HepG2 (cell line): ENCODE results near the gene ZSCAN1. TPM values are rescaled to one million over a fixed set of nuclear protein-coding genes. Genes with fewer than 3 reads are reported as not detected.

ENCODE experiments used
- ATAC-seq: fragments of 200-7000 bp; cut with Tn5 transposase; 3 replicates; pipeline ENCODE4 v1.9.1; 2020; ENCODE audit warnings: mild to moderate bottlenecking, moderate library complexity
- BruUV-seq: library from RNA; stranded (reverse); fragments of 400-500 nt; replicated peaks from 2 replicates; lab custom pipeline; 2021; lab: Mats Ljungman, UMichigan
- CTCF ChIA-PET: fragments of 300-600 bp; formaldehyde crosslinking; extraction: SDS; loops from one replicate; lab custom pipeline; 2021; ENCODE audit warnings: low total read pairs, inconsistent platforms, low intra/inter-chr PET ratio; lab: Yijun Ruan, JAX
- POLR2A ChIA-PET: fragments of 350-600 bp; sonication (Branson Sonifier 250); formaldehyde crosslinking; loops from one replicate; lab custom pipeline; 2020; ENCODE audit warnings: antibody characterized with exemption, inconsistent platforms; lab: Yijun Ruan, JAX
- DNase-seq: peaks from one replicate; pipeline ENCODE4 v3.0.0-alpha.2; 2015; ENCODE audit warnings: low spot score
- FAIRE-seq: peaks from 3 replicates; lab custom pipeline; 2011; peaks lifted over from hg19 to GRCh38; lab: Jason Lieb, UNC
- H2AFZ ChIP-seq: one replicate; pipeline ENCODE4 v1.6.1; 2011; ENCODE audit warnings: low read length, inconsistent platforms
- H3K27ac ChIP-seq: fragments of 300-600 bp; 3 replicates; pipeline ENCODE4 v1.8.0; 2011; ENCODE audit warnings: mixed run types, mild to moderate bottlenecking, mixed read lengths, low read length, inconsistent platforms; ENCODE audit not compliant: insufficient read depth; ENCODE audit errors: extremely low read length
- H3K27me3 ChIP-seq, 2 experiments: fragments of 200-600 bp in 1 of 2; 2 replicates in 1 of 2; 3 replicates in 1 of 2; pipeline versions ENCODE4 v1.6.0 to v1.8.0; 2011; ENCODE audit warnings: low read length in 2 of 2, mild to moderate bottlenecking in 2 of 2, moderate library complexity in 2 of 2, inconsistent platforms in 1 of 2; ENCODE audit not compliant: insufficient read depth in 2 of 2, control insufficient read depth in 1 of 2
- H3K36me3 ChIP-seq, 2 experiments: fragments of 200-600 bp in 1 of 2; replicated peaks in 1 of 2; 2 replicates in 1 of 2; 3 replicates in 1 of 2; pipeline versions ENCODE4 v1.5.1 to v1.8.0; 2011; ENCODE audit warnings: low read length in 2 of 2, inconsistent platforms in 1 of 2; ENCODE audit not compliant: insufficient read depth in 2 of 2, control insufficient read depth in 1 of 2
- H3K4me1 ChIP-seq: 2 replicates; pipeline ENCODE4 v1.5.1; 2012; ENCODE audit warnings: low read length, inconsistent platforms; ENCODE audit not compliant: insufficient read depth
- H3K4me2 ChIP-seq: 2 replicates; pipeline ENCODE4 v1.6.0; 2011; ENCODE audit warnings: low read depth, low read length, inconsistent platforms
- H3K4me3 ChIP-seq, 3 experiments: fragments of 200-600 bp in 1 of 3; sonication (generic), shearing (Covaris generic) in 1 of 3; replicated peaks in 1 of 3; 2 replicates each; pipeline ENCODE4 v1.5.1; 2011 to 2016; ENCODE audit warnings: low read length in 3 of 3, inconsistent platforms in 2 of 3, low read depth in 2 of 3, mild to moderate bottlenecking in 2 of 3, control low read depth in 1 of 3, mixed read lengths in 1 of 3; ENCODE audit not compliant: insufficient read depth in 1 of 3
- H3K79me2 ChIP-seq: one replicate; pipeline ENCODE4 v1.6.1; 2011; ENCODE audit warnings: low read length, inconsistent platforms; ENCODE audit not compliant: insufficient read depth
- H3K9ac ChIP-seq: 2 replicates; pipeline ENCODE4 v1.6.0; 2011; ENCODE audit warnings: mild to moderate bottlenecking, low read depth, low read length, inconsistent platforms; ENCODE audit not compliant: insufficient read depth
- H3K9me3 ChIP-seq: 2 replicates; pipeline ENCODE4 v1.5.1; 2012; ENCODE audit warnings: mild to moderate bottlenecking, low read length
- H4K20me1 ChIP-seq: 2 replicates; pipeline ENCODE4 v1.6.0; 2011; ENCODE audit warnings: inconsistent platforms, mild to moderate bottlenecking, low read length, moderate library complexity; ENCODE audit not compliant: insufficient read depth
- JARID2 ChIP-seq: sonication (generic); formaldehyde crosslinking; IDR thresholded peaks from 2 replicates; pipeline ENCODE4 v1.8.1; 2023; ENCODE audit warnings: missing genetic modification reagents, inconsistent platforms; ENCODE audit not compliant: insufficient replicate concordance
- MAX ChIP-seq: IDR thresholded peaks from 2 replicates; pipeline ENCODE4 v1.6.1; 2012; ENCODE audit warnings: inconsistent platforms
- MED1 ChIP-seq: sonication (generic); formaldehyde crosslinking; IDR thresholded peaks from 2 replicates; pipeline ENCODE4 v1.4.0; 2020; ENCODE audit warnings: missing genetic modification reagents
- PHF5A ChIP-seq: IDR thresholded peaks from one replicate; pipeline ENCODE4 v1.6.1; 2018; ENCODE audit warnings: low read depth, missing genetic modification reagents; ENCODE audit not compliant: unreplicated experiment
- SP140L ChIP-seq: sonication (generic); formaldehyde crosslinking; IDR thresholded peaks from 2 replicates; pipeline ENCODE4 v1.4.0; 2020; ENCODE audit warnings: missing genetic modification reagents, borderline replicate concordance
- SRSF4 ChIP-seq: fragments of 200-400 bp; formaldehyde crosslinking; IDR thresholded peaks from one replicate; pipeline ENCODE4 v1.6.1; 2018; ENCODE audit warnings: mild to moderate bottlenecking, low read depth, low read length, moderate library complexity; ENCODE audit not compliant: poor library complexity, severe bottlenecking
- ZBTB10 ChIP-seq: sonication (generic); formaldehyde crosslinking; IDR thresholded peaks from 2 replicates; pipeline ENCODE4 v1.4.0; 2020; ENCODE audit warnings: missing genetic modification reagents, borderline replicate concordance
- ZFP91 ChIP-seq: sonication (generic); formaldehyde crosslinking; IDR thresholded peaks from 2 replicates; pipeline ENCODE4 v1.9.0; 2022; ENCODE audit warnings: missing genetic modification reagents, mild to moderate bottlenecking, borderline replicate concordance
- ZNF180 ChIP-seq: sonication (generic); formaldehyde crosslinking; IDR thresholded peaks from 2 replicates; pipeline ENCODE4 v1.4.0; 2020; ENCODE audit warnings: low read depth, missing genetic modification reagents, borderline replicate concordance
- ZNF644 ChIP-seq: IDR thresholded peaks from 2 replicates; pipeline ENCODE4 v1.6.1; 2016; ENCODE audit warnings: low read depth
- ZNF839 ChIP-seq: sonication (generic); formaldehyde crosslinking; IDR thresholded peaks from 2 replicates; pipeline ENCODE4 v1.4.0; 2020; ENCODE audit warnings: missing genetic modification reagents, mild to moderate bottlenecking, borderline replicate concordance
- ZNF841 ChIP-seq: sonication (generic); formaldehyde crosslinking; IDR thresholded peaks from 2 replicates; pipeline ENCODE4 v1.8.1; 2023; ENCODE audit warnings: missing genetic modification reagents, borderline replicate concordance
- WGBS: methylation state at CpG from one replicate; pipeline ENCODE4 v1.1.6; 2017; ENCODE audit warnings: low lambda C conversion rate; 5-methylcytosine and 5-hydroxymethylcytosine counted together
- in situ Hi-C: cut with HindIII; loops from 2 replicates; pipeline ENCODE4 v1.10.0; 2017; ENCODE audit warnings: low pct_unique_long_range_greater_than_20kb; ENCODE audit not compliant: extremely low pct_ligation_motif_present
- intact Hi-C: fragments of 100-400 bp; cut with micrococcal nuclease; formaldehyde crosslinking; loops from one replicate; pipeline ENCODE4 v1.10.0; 2022; ENCODE audit not compliant: unreplicated experiment
- polyA plus RNA-seq, 8 experiments: library from polyadenylated mRNA; depleted of rRNA in 3 of 8; stranded (reverse) in 7 of 8; unstranded in 1 of 8; fragments of >200 nt; fragmentation: Illumina TruSeq in 4 of 8; extraction: Trizol in 4 of 8; gene quantifications; 2 replicates each; pipeline versions ENCODE4 v1.2.1 to v1.2.3, GENCODE V29; 2011 to 2016; ENCODE audit warnings: low read depth in 4 of 8, missing spikeins in 1 of 8, mixed read lengths in 1 of 8; ENCODE audit not compliant: insufficient read depth in 1 of 8
- total RNA-seq, 5 experiments: library from RNA; depleted of rRNA; stranded (reverse); fragments of >200 nt; fragmentation: Illumina TruSeq; extraction: Trizol; gene quantifications; 2 replicates each; pipeline ENCODE4 v1.2.3, GENCODE V29; 2016; ENCODE audit warnings: low read depth in 1 of 5

Gene ZSCAN1
- total and polyA plus RNA-seq, 2 of the 13 experiments (the other 11 are each of a cell fraction or from before 2014, with no cell fraction given): not detected

GRCh38 chr19:58085348-58085875, 51.6 kb downstream of the ZSCAN1 start (continued):
- TF ChIP-seq ZFP91 (CRISPR knock-in tag) (no peak), MAX (no peak)

- 52% methylated on average over 3 of the region's 23 CpGs for WGBS
- POLR2A ChIA-PET: no interaction called here
- CTCF ChIA-PET: no interaction called here
Measured at GRCh38 chr19:58086825-58087710, 53.2 kb downstream of the ZSCAN1 start.

More at GRCh38 chr19:58086825-58087710, 53.2 kb downstream of the ZSCAN1 start:
- Histone ChIP-seq H3K9me3 (peaks cover 87% of the 10 kb centered on the region), H3K4me1 (no peaks in the 10 kb centered on the region), H2AFZ (no peak overlapping the region), H3K4me2 (no peak overlapping the region), H3K4me3 (no peak overlapping the region), H3K9ac (no peak overlapping the region), H4K20me1 (no peaks in the 10 kb centered on the region), H3K36me3 (no peaks in the 10 kb centered on the region), H3K79me2 (no peaks in the 10 kb centered on the region), H3K27ac (no peak overlapping the region), H3K27me3 (no peaks in the 10 kb centered on the region)
- DNase-seq: no peak
- in situ Hi-C loops: no loop called here
- no peak for TF ChIP-seq PHF5A (CRISPR knock-in tag)
- no peak for TF ChIP-seq ZNF644
- TF ChIP-seq ZNF841: no peak
- no peak for TF ChIP-seq MED1
- TF ChIP-seq SRSF4: no peak
- no peak for TF ChIP-seq ZNF180 (CRISPR knock-in tag)
- TF ChIP-seq ZBTB10 (CRISPR knock-in tag): no peak
- TF ChIP-seq SP140L (CRISPR knock-in tag): no peak
- no peak for TF ChIP-seq JARID2 (CRISPR knock-in tag)
- TF ChIP-seq ZNF839 (CRISPR knock-in tag): no peak
- no peak for FAIRE-seq
- no TSS peak for BruUV-seq
- no peak for ATAC-seq
- intact Hi-C loops: no loop called here
